Measurements from ENCODE around the gene NCS1. TPM values are rescaled to one million over a fixed set of nuclear protein-coding genes. Genes with fewer than 3 reads are reported as not detected.

NCS1 gene
- total RNA-seq, 1 donor from 2014 or later, result 312 TPM

- peaks cover 21% of the 10 kb centered on the region for H3K27me3 Mint-ChIP-seq (ENCODE audit: unreplicated experiment)
- TF ChIP-seq CTCF (IDR thresholded peaks at IDR 0.05; ENCODE audit: partially characterized antibody, unreplicated experiment), result no peak
- peaks cover 38% of the 10 kb centered on the region for H3K4me1 Mint-ChIP-seq (ENCODE audit: low read depth, unreplicated experiment)
- DNase-seq, result peak; percentile 70
- H3K4me3 Mint-ChIP-seq (ENCODE audit: unreplicated experiment), result peak overlapping the region; percentile 67
- peak overlapping the region; percentile 90 for H3K27ac Mint-ChIP-seq (ENCODE audit: unreplicated experiment)
- H3K9me3 Mint-ChIP-seq (ENCODE audit: unreplicated experiment), result peaks cover 24% of the 10 kb centered on the region
- no peaks in the 10 kb centered on the region for H3K36me3 Mint-ChIP-seq (ENCODE audit: unreplicated experiment)
These were observed 41.9 kb downstream of the NCS1 start for GRCh38 chr9:130213911-130214761.

- peak; percentile 24 for DNase-seq
- Mint-ChIP-seq H3K9me3 (ENCODE audit: unreplicated experiment) (peaks cover 24% of the 10 kb centered on the region), H3K27ac (ENCODE audit: unreplicated experiment) (peak overlapping the region; percentile 90), H3K27me3 (ENCODE audit: unreplicated experiment) (peaks cover 18% of the 10 kb centered on the region), H3K4me3 (ENCODE audit: unreplicated experiment) (no peak overlapping the region), H3K36me3 (ENCODE audit: unreplicated experiment) (no peaks in the 10 kb centered on the region), H3K4me1 (ENCODE audit: low read depth, unreplicated experiment) (peaks cover 35% of the 10 kb centered on the region)
- TF ChIP-seq CTCF (IDR thresholded peaks at IDR 0.05; ENCODE audit: partially characterized antibody, unreplicated experiment), result no peak
These were observed 42.7 kb downstream of the NCS1 start for GRCh38 chr9:130214776-130215340.

GRCh38 chr9:130215341-130216119, 43.3 kb downstream of the NCS1 start:
- Mint-ChIP-seq H3K9me3 (ENCODE audit: unreplicated experiment) (peaks cover 20% of the 10 kb centered on the region), H3K36me3 (ENCODE audit: unreplicated experiment) (no peaks in the 10 kb centered on the region), H3K27me3 (ENCODE audit: unreplicated experiment) (peaks cover 22% of the 10 kb centered on the region), H3K27ac (ENCODE audit: unreplicated experiment) (peak overlapping the region; percentile 16), H3K4me1 (ENCODE audit: low read depth, unreplicated experiment) (peaks cover 38% of the 10 kb centered on the region), H3K4me3 (ENCODE audit: unreplicated experiment) (no peak overlapping the region)
- DNase-seq, result peak; percentile 15
- TF ChIP-seq CTCF (IDR thresholded peaks at IDR 0.05; ENCODE audit: partially characterized antibody, unreplicated experiment), result no peak

GRCh38 chr9:130217838-130218237, 45.6 kb downstream of the NCS1 start:
- no peak for TF ChIP-seq CTCF (IDR thresholded peaks at IDR 0.05; ENCODE audit: partially characterized antibody, unreplicated experiment)
- peak overlapping the region; percentile 52 for H3K27ac Mint-ChIP-seq (ENCODE audit: unreplicated experiment)
- H3K4me3 Mint-ChIP-seq (ENCODE audit: unreplicated experiment), result no peak overlapping the region
- H3K4me1 Mint-ChIP-seq (ENCODE audit: low read depth, unreplicated experiment), result peaks cover 33% of the 10 kb centered on the region
- peaks cover 15% of the 10 kb centered on the region for H3K27me3 Mint-ChIP-seq (ENCODE audit: unreplicated experiment)
- H3K9me3 Mint-ChIP-seq (ENCODE audit: unreplicated experiment), result peaks cover 14% of the 10 kb centered on the region
- no peaks in the 10 kb centered on the region for H3K36me3 Mint-ChIP-seq (ENCODE audit: unreplicated experiment)
- DNase-seq, result no peak
